GM13977 (cell line): Measurements from ENCODE around the gene SLX4IP.

Experiments
- DNase-seq: peaks from one replicate; pipeline ENCODE4 v3.0.0; 2012; ENCODE audit warnings: low spot score
- in situ Hi-C: fragments of 300-500 bp; cut with MboI; formaldehyde crosslinking; loops from one replicate; pipeline ENCODE4 v1.12.0; 2022; ENCODE audit warnings: low sequenced_read_pairs, low pct_unique_long_range_greater_than_20kb, mixed read lengths, inconsistent platforms; ENCODE audit not compliant: unreplicated experiment
- TF ChIP-seq, protein P1 (sequence below): IDR thresholded peaks from 2 replicates; pipeline ENCODE4 v1.5.1; 2012; ENCODE audit warnings: mild to moderate bottlenecking, control low read depth; ENCODE audit not compliant: insufficient read depth; ENCODE audit errors: extremely low read depth, missing control alignments

Gene SLX4IP

GRCh38 chr20:10654630-10655029, 219.5 kb downstream of the SLX4IP start:
- in situ Hi-C loops = no loop called here
- peak; percentile 32 for DNase-seq
- TF ChIP-seq, protein P1, sequence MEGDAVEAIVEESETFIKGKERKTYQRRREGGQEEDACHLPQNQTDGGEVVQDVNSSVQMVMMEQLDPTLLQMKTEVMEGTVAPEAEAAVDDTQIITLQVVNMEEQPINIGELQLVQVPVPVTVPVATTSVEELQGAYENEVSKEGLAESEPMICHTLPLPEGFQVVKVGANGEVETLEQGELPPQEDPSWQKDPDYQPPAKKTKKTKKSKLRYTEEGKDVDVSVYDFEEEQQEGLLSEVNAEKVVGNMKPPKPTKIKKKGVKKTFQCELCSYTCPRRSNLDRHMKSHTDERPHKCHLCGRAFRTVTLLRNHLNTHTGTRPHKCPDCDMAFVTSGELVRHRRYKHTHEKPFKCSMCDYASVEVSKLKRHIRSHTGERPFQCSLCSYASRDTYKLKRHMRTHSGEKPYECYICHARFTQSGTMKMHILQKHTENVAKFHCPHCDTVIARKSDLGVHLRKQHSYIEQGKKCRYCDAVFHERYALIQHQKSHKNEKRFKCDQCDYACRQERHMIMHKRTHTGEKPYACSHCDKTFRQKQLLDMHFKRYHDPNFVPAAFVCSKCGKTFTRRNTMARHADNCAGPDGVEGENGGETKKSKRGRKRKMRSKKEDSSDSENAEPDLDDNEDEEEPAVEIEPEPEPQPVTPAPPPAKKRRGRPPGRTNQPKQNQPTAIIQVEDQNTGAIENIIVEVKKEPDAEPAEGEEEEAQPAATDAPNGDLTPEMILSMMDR = no peak

DNA sequence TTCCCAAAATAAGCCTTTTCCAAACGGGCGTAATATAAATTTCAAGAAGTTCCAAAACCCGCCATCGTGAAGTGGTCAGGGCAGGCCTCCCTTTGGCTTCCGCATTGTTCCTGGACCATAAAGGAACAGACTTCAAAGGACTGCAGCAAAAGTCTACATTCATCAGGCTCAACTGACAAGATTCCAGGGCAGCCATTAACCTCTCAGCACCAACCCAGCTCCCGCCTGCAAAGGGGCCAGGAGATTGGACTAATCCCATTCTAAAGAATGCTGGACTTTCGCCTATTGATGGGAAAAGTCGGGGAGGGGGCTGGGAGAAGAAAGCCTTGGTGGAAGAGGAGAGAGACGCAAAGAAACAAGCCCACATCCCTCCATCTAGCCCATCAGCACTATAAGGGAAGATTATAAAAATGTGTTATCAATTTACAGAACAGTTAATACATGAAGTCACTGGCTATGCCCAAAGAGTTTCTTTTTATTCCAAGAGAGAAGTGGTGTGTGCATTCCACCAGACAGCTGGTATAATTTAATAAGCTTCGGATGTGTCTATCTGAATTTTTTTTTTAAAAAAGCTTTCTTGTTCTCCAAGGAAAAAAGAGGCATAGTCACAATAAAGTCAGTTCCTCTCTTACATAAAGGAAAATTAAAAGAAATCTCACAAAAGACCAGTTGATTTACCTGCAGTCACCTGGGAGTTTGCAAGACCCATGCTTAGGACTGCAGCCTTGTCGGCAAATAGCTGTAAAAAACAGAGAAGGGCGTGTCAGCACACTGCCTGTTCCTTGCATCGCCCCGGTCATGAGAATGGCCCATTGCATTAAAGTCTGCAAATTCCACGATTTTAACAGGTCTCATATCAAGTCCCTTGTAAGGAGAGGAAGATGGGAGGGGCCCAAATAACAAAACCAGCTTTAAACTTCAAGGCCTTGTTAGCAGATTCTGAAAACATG, 220.9 kb downstream of the SLX4IP start:
- in situ Hi-C loops = no loop called here
- TF ChIP-seq, protein P1 = no peak
- DNase-seq = no peak

DNA sequence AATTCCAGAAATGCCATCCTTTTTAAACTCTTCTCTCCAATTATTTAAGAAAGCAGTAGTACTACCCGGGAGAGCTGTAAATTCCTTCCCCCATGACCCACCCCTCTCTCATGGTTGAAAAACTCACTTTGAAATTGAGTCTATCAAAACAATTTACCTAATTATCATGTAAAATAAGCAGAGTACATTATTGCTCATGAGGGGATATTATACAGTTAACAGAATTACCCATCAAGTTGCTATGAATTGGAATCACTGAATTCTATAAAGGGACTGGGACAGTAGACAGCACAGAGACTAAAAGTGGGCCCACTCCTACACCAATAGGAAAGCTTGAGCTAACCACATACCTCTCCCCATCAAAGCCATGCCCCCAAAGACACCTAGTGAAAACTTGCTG, 222.3 kb downstream of the SLX4IP start:
- TF ChIP-seq, protein P1 = no peak
- in situ Hi-C loops = no loop called here
- DNase-seq = no peak

DNA sequence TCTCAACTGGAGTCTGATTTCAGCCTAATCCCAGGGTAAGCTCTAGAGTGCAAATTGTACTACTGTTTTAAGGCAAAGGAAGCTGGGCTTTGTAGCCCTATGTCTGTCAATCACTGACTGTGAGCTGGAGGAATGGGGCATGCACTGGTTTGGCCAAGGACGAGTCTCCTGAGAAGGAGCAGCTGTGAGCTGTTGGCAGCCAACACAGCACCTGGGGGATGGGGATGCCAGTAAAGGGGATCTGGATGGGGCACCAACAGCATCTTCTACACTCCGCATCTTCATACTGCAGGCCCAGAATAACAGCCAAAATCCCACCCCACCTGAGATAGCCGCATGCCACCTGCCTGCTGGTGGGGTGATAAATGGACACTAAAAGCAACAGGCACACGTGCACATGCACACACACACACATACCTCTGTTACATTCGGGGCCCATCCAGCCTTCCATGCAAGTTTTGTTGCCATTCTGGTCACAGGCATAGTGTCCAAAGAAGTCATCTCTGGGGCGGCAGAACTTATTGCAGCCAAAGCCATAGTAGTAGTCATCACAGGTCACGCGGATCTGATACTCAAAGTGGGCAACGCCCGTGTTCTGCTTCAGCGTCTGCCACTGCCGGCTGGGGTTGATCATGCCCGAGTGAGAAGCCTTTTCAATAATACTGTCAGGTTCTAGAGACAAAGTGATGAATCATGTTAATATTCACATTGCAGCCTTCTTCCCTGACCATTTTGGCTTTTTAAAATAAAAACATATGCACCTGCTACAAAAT, 223.1 kb downstream of the SLX4IP start:
- in situ Hi-C loops = no loop called here
- TF ChIP-seq, protein P1 = no peak
- DNase-seq = no peak

DNA sequence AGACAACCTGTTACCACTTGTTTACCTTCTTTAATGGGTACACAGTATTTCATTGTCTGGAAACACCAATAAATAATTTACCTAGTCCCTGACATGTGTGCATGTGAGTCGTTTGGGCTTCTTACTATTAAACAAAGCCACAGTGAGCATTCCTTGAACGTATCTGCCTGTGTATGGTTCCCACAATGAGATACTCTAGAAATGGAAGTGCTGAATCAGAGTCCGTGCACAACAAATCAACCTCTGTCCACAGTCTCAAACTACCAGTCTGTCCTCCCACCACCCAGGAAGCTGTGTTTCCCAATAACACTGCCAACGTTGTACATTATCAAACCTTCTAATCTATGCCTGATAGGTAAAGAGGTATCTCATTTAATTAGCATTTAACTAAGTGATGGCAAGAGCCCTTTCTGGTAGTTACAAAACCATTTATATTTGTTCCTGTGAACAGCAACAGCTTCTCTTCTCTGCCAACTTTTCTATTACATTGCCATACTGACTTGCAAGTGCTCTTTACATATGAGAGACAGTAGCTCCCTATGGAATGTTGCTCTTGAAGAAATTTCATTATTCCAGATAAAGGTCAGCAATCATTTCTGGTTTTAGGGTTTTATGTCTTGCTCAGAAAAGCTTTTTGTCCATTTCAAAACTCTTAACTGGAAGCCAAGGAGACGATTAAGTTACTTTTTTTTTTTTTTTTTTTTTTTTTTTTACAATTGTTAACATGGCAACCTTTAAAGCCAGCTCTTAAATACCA, 223.9 kb downstream of the SLX4IP start:
- TF ChIP-seq, protein P1 = no peak
- in situ Hi-C loops = no loop called here
- no peak for DNase-seq
